Cardiac fibroblast (primary cell): ENCODE measurements around the gene MYMK.

ENCODE experiments used
- DNase-seq, 2 donors: peaks; one replicate each; pipeline versions ENCODE4 v3.0.0 to v3.0.0-alpha.2; 2010; ENCODE audit warnings: low read depth in 2 of 2
- H3K4me3 ChIP-seq, 2 donors: replicated peaks in 1 of 2; 1 replicate in 1 of 2; 2 replicates in 1 of 2; pipeline ENCODE4 v1.5.1; 2011; ENCODE audit warnings: low read depth in 2 of 2, low read length in 2 of 2, mild to moderate bottlenecking in 2 of 2, moderate library complexity in 1 of 2
- TF ChIP-seq, protein P1 (sequence below): IDR thresholded peaks from one replicate; pipeline ENCODE4 v1.5.1; 2011; ENCODE audit warnings: low read depth, mild to moderate bottlenecking, low read length, inconsistent platforms

MYMK gene

DNA sequence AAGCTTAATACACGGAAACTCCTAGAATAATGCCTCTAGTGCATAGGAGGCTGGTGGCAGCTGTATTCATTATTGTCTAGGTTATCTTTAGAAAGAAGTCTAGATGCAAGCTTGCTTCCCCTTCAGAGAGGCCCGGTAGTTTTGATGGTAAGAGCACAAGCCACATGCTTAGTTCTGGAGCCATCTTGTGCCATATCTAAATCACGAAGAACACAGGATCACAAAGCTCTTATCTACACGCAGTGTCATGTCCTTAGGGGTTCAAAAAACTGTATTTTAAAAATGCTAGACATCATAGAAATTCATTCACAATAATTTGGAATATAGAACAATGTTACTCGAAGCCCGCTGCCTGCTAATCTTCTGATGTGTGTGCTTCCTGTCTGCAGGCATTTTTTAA, 58.8 kb downstream of the MYMK start:
- H3K4me3 ChIP-seq = no peak overlapping the region
- no peak for DNase-seq
- TF ChIP-seq, protein P1, sequence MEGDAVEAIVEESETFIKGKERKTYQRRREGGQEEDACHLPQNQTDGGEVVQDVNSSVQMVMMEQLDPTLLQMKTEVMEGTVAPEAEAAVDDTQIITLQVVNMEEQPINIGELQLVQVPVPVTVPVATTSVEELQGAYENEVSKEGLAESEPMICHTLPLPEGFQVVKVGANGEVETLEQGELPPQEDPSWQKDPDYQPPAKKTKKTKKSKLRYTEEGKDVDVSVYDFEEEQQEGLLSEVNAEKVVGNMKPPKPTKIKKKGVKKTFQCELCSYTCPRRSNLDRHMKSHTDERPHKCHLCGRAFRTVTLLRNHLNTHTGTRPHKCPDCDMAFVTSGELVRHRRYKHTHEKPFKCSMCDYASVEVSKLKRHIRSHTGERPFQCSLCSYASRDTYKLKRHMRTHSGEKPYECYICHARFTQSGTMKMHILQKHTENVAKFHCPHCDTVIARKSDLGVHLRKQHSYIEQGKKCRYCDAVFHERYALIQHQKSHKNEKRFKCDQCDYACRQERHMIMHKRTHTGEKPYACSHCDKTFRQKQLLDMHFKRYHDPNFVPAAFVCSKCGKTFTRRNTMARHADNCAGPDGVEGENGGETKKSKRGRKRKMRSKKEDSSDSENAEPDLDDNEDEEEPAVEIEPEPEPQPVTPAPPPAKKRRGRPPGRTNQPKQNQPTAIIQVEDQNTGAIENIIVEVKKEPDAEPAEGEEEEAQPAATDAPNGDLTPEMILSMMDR = no peak

DNA sequence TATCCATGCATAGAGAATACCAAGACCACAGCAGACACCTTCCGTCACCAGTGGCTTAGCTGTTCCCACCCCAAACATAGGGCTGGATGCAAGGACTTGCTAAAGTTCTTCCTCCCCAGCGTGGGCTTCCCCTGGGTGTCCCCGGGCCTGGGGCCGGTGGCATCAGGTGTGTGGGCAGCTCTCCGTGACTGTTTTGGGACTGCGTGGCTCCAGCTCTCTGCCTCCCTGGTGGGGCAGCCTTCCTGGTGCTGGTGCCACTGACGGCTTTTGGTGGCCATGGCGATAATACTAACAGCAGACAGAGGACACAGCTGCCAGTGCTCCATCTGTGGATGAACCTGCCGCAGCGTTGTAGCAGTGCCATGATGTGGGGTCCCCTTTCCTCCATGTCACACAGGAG, 60.1 kb downstream of the MYMK start:
- DNase-seq = no peak

More for the DNA sequence above, 60.1 kb downstream of the MYMK start:
- no peak overlapping the region for H3K4me3 ChIP-seq
- TF ChIP-seq, protein P1 = no peak
